HUES64 (cell line): ENCODE results near the gene MED28.
A peak's percentile ranks its signal among the peaks of the same experiment; 100 is the strongest.

Experiments
- H3K27ac ChIP-seq: 2 replicates; pipeline ENCODE4 v1.7.0; 2013; ENCODE audit warnings: low read depth, low read length, inconsistent platforms
- H3K27me3 ChIP-seq: 2 replicates; pipeline ENCODE4 v1.6.1; 2013; ENCODE audit warnings: mild to moderate bottlenecking, low read length; ENCODE audit not compliant: insufficient read depth
- H3K36me3 ChIP-seq: 2 replicates; pipeline ENCODE4 v1.6.1; 2013; ENCODE audit warnings: mild to moderate bottlenecking, low read length; ENCODE audit not compliant: insufficient read depth
- H3K4me1 ChIP-seq: 2 replicates; pipeline ENCODE4 v1.6.1; 2013; ENCODE audit warnings: mild to moderate bottlenecking, low read length, moderate library complexity; ENCODE audit not compliant: insufficient read depth
- H3K4me3 ChIP-seq: 2 replicates; pipeline ENCODE4 v1.5.1; 2013; ENCODE audit warnings: mild to moderate bottlenecking, low read length, moderate library complexity
- H3K9ac ChIP-seq: 2 replicates; pipeline ENCODE4 v1.6.1; 2013; ENCODE audit warnings: mild to moderate bottlenecking, low read depth, low read length
- H3K9me3 ChIP-seq: 2 replicates; pipeline ENCODE4 v1.6.1; 2013; ENCODE audit warnings: low read depth, low read length; ENCODE audit not compliant: insufficient read depth
- WGBS: fragments of 150-250, 120-280 bp; methylation state at CpG from one replicate; pipeline ENCODE4 v1.1.7; 2013; ENCODE audit warnings: missing lambda C conversion rate; 5-methylcytosine and 5-hydroxymethylcytosine counted together

MED28 gene

GRCh38 chr4:17583941-17584340 lies 30.5 kb upstream of the MED28 start:
- H3K27ac ChIP-seq, result peak overlapping the region; percentile 78; the same call in 1 of the 2 replicates
- WGBS, result 90% methylated on average over 4 of the region's 4 CpGs
- peaks cover 86% of the 10 kb centered on the region for H3K36me3 ChIP-seq
- no peaks in the 10 kb centered on the region for H3K9me3 ChIP-seq
- H3K27me3 ChIP-seq, result no peaks in the 10 kb centered on the region
- peaks cover 11% of the 10 kb centered on the region for H3K4me1 ChIP-seq
- peak overlapping the region; percentile 28; the same call in 1 of the 2 replicates for H3K9ac ChIP-seq
- H3K4me3 ChIP-seq, result no peak overlapping the region

- H3K36me3 ChIP-seq, result peaks cover 92% of the 10 kb centered on the region
- H3K9me3 ChIP-seq, result no peaks in the 10 kb centered on the region
- peak overlapping the region; percentile 28; the same call in 1 of the 2 replicates for H3K9ac ChIP-seq
- H3K27ac ChIP-seq, result peak overlapping the region; percentile 78; the same call in 1 of the 2 replicates
- peaks cover 11% of the 10 kb centered on the region for H3K4me1 ChIP-seq
- WGBS, result 80% methylated on average over 10 of the region's 10 CpGs
- no peak overlapping the region for H3K4me3 ChIP-seq
- H3K27me3 ChIP-seq, result no peaks in the 10 kb centered on the region
These were observed 29.8 kb upstream of the MED28 start for GRCh38 chr4:17584521-17585213.

DNA sequence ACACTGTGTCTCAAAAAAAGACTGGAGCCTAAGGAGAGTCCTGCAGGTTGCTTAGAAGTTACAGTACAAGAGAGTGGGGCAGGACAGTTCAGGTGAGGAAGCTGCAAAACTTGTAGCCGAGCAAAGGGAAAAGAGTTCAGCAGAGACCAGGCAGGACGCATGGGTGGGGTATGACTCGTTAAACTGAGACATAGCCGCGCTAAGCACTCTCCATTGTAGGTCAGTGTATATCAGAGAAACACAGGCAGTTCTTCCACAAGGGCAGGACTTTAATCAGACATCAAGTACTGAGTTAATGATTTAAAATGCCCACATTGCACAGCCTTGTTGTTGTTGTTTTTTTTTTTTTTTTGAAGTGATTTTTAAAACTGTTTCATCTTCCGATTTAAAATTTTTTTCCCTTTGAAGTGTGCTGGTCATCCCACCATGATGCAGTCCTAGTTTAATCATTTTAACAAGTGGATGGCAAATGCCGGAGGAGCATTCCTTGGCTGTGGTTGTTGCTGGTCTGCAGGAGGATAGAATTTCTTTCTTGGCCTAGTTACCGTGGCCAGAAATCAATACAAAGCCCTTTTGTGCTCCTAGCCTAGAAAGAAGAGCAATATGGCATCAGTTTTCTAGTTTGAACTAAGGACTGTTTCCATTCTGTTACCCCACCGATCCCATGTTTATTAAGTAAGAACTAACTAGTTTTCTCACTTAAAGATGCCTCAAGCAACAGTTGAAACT lies 27.2 kb upstream of the MED28 start:
- Histone ChIP-seq H3K27ac (no peak overlapping the region), H3K4me3 (no peak overlapping the region), H3K27me3 (no peaks in the 10 kb centered on the region), H3K9me3 (no peaks in the 10 kb centered on the region), H3K36me3 (peaks cover 79% of the 10 kb centered on the region), H3K9ac (no peak overlapping the region), H3K4me1 (peaks cover 11% of the 10 kb centered on the region)
- WGBS, result 96% methylated on average over 9 of the region's 9 CpGs

- H3K36me3 ChIP-seq, result peaks cover 67% of the 10 kb centered on the region
- H3K27me3 ChIP-seq, result no peaks in the 10 kb centered on the region
These were observed 25.1 kb upstream of the MED28 start for GRCh38 chr4:17589355-17589754.

GRCh38 chr4:17595471-17596005 lies 18.9 kb upstream of the MED28 start:
- H3K36me3 ChIP-seq, result peaks cover 57% of the 10 kb centered on the region
- 95% methylated on average over 6 of the region's 6 CpGs for WGBS
- no peaks in the 10 kb centered on the region for H3K27me3 ChIP-seq
- no peak overlapping the region for H3K4me3 ChIP-seq
- H3K27ac ChIP-seq, result no peak overlapping the region
- H3K9ac ChIP-seq, result no peak overlapping the region
- no peaks in the 10 kb centered on the region for H3K4me1 ChIP-seq
- no peaks in the 10 kb centered on the region for H3K9me3 ChIP-seq

More at GRCh38 chr4:17589355-17589754, 25.1 kb upstream of the MED28 start:
- WGBS, result 93% methylated on average over 2 of the region's 3 CpGs
- Histone ChIP-seq H3K27ac (no peak overlapping the region), H3K4me1 (peaks cover 4% of the 10 kb centered on the region), H3K9me3 (no peaks in the 10 kb centered on the region), H3K4me3 (no peak overlapping the region), H3K9ac (no peak overlapping the region)

DNA sequence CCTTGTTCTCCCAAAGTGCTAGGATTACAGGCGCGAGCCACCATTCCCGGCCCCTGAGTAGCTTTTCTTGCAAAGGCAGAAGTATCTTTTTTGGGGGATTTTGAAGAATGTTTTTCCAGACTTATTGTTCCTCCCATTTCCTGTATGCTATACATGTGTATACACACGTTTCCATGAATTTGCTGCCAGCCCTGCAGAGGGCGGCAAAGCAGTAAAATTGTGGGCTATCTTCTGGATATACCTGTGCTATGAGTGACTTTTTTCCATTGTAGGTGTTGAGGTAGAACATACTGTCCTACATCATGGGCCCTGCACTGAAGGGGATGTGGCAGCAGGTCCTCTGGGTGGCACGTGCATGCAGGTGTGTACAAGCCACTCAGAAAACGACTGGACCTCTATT lies 16.9 kb upstream of the MED28 start:
- no peaks in the 10 kb centered on the region for H3K4me1 ChIP-seq
- 90% methylated on average over 7 of the region's 7 CpGs for WGBS
- no peaks in the 10 kb centered on the region for H3K9me3 ChIP-seq
- no peak overlapping the region for H3K27ac ChIP-seq
- no peak overlapping the region for H3K4me3 ChIP-seq
- no peak overlapping the region for H3K9ac ChIP-seq
- H3K27me3 ChIP-seq, result no peaks in the 10 kb centered on the region
- peaks cover 65% of the 10 kb centered on the region for H3K36me3 ChIP-seq

DNA sequence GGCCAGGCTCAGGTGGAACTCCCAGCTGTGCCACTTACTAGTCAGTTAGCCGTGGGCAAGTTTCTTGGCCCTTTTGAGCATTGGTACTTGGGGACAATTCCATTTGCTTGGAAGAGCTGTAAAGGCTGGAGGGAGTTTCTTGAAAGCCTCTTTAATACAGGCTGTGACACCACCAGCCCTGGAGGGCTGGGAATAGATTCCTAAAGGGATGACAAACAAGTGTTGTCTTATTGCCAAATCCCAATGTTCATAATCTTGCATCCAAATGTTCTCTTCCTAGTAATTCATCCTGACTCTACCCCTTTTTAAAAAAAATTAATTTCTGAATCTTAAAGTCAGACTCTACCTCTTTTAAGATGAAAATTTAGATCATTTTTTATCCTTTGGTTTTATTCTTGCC lies 14.6 kb upstream of the MED28 start:
- no peaks in the 10 kb centered on the region for H3K9me3 ChIP-seq
- H3K27ac ChIP-seq, result no peak overlapping the region
- no peaks in the 10 kb centered on the region for H3K4me1 ChIP-seq
- 93% methylated on average over 1 of the region's 1 CpG for WGBS
- peaks cover 61% of the 10 kb centered on the region for H3K36me3 ChIP-seq
- no peaks in the 10 kb centered on the region for H3K27me3 ChIP-seq
- no peak overlapping the region for H3K9ac ChIP-seq
- H3K4me3 ChIP-seq, result no peak overlapping the region

DNA sequence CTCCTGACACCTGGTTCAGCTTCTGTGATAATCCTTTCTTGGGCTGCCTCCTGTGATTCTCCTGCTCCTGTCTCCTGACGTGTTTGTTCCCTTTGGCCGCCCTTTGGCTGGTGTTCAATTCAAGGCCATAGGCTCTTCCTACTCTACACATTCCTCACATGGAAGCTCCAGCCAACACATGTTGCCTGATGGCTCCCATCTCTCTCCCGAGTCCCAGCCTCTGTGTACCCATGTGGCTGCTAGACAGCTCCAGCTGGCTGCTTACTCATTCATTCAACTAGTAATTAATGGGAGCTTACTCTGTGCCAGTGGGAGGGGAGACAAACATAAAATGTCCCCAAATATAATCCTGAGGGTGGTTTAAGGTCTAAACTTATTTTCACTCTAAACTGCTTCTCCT lies 9.2 kb upstream of the MED28 start:
- Histone ChIP-seq H3K9ac (no peak overlapping the region), H3K9me3 (no peaks in the 10 kb centered on the region), H3K4me3 (no peak overlapping the region), H3K27me3 (no peaks in the 10 kb centered on the region), H3K36me3 (peaks cover 52% of the 10 kb centered on the region), H3K27ac (no peak overlapping the region), H3K4me1 (no peaks in the 10 kb centered on the region)
- 78% methylated on average over 3 of the region's 3 CpGs for WGBS

DNA sequence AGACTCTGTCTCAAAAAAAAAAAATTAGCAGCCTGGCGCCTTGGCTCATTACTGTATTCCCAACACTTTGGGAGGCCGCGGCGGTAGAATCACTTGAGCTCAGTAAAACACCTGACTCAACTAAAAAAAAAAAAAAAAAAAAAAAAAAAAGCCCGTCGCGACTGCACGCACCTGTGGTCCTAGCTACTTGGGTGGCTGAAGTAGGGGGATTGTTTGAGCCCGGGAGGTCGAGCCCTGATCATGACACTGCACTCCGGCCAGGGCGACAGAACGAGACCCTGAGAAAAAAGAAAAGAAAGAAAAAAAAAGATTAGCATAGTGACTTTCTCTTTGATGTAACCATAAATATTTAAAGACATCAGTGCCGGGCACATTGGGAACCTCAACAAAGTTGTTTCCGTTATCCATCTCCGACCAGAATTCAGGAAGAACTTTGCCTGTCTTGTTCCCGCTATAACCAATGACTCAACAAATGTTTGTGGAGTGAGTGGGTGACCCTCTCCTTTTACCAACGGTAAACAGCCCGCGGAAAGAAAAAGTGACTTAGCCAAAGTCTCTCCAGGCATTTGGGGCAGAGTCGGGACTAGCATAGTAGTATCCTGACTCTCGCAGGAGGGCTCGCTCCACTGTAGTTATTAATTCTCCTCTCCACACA lies 553 bp upstream of the MED28 start:
- no peak overlapping the region for H3K27ac ChIP-seq
- H3K4me3 ChIP-seq, result peak overlapping the region; percentile 90
- no peaks in the 10 kb centered on the region for H3K27me3 ChIP-seq
- peak overlapping the region; percentile 96 for H3K9ac ChIP-seq
- no peaks in the 10 kb centered on the region for H3K9me3 ChIP-seq
- H3K36me3 ChIP-seq, result peaks cover 23% of the 10 kb centered on the region
- WGBS, result 1% methylated on average over 18 of the region's 23 CpGs
- H3K4me1 ChIP-seq, result no peaks in the 10 kb centered on the region

- Histone ChIP-seq H3K36me3 (peaks cover 47% of the 10 kb centered on the region), H3K27ac (no peak overlapping the region), H3K27me3 (no peaks in the 10 kb centered on the region), H3K4me1 (no peaks in the 10 kb centered on the region), H3K9ac (no peak overlapping the region), H3K4me3 (no peak overlapping the region), H3K9me3 (no peaks in the 10 kb centered on the region)
- 92% methylated on average over 5 of the region's 5 CpGs for WGBS
These were observed 1.8 kb downstream of the MED28 start for GRCh38 chr4:17616283-17616682.

DNA sequence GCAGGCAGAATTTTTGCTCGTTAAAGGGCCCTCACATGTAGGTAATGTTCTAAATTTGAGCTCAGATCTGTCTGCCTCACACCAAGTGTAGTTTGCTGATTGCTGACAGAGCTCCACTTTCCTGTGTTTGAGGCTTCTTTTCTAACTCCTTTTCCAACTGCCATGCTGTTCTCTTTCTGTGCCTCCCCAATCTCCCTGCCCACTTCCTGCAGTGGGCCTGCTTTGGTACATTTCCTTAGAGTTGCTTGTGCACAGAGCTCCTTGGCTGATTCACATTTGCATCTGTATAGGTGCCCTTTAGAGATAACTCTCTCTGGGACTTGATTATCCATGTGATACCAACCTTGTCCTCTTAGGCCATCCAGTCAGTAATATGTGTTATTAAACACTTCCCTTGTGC lies 4.5 kb downstream of the MED28 start:
- Histone ChIP-seq H3K4me3 (no peak overlapping the region), H3K27me3 (no peaks in the 10 kb centered on the region), H3K36me3 (peaks cover 73% of the 10 kb centered on the region), H3K4me1 (no peaks in the 10 kb centered on the region), H3K9me3 (no peaks in the 10 kb centered on the region), H3K9ac (no peak overlapping the region), H3K27ac (no peak overlapping the region)
- 51% methylated on average over 1 of the region's 1 CpG for WGBS
